Stimulated activated CD4-positive, alpha-beta T cell treated with anti-CD3 and anti-CD28 coated beads, TNF-alpha, amount 100 ng/mL, for 48 hours (primary cell): ENCODE data around the gene CCDC197.

Experiments used
- DNase-seq, 3 donors: peaks; one replicate each; pipeline ENCODE4 v3.0.0-alpha.2; 2020; ENCODE audit warnings: low read depth in 3 of 3

The CCDC197 gene

DNA sequence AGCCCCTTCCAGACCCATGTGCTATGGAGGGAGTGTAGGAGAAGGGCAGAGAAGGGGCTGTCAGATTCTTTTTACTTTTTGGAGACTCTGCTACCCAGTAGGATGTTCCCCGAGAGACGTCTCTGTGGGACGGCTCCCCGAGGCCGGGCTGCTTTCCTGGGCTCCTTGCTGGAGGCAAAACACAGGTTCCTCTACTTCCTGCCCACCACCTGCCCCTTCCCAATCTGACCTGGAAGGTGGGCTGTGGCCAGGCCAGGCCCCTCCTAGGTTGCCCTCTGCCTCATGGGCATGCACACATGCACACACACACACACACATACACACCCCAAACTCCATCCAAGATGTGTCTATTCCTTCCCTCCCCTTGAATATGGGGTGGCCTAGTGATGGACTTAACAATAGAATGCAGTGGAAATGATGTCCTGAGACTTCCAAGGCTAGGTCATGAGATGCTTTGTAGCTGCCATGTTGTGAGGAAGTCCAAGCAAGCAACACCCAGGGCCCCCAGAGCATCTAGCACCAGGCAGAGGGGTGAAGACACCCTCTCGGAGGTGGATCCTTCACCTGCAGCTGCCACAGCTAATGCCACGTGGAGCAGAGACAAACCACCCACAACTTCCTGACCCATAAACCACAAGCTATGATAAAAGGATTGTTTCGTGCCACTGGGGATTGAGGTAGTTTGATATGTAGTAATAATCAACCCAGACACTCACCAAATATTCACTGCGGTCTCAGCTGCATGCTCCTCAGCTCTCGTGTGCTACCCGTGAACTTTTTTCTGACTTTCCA lies 19.1 kb upstream of the CCDC197 start:
- DNase-seq, result peak in 2 of 3 donors; percentile 61 to 77

DNA sequence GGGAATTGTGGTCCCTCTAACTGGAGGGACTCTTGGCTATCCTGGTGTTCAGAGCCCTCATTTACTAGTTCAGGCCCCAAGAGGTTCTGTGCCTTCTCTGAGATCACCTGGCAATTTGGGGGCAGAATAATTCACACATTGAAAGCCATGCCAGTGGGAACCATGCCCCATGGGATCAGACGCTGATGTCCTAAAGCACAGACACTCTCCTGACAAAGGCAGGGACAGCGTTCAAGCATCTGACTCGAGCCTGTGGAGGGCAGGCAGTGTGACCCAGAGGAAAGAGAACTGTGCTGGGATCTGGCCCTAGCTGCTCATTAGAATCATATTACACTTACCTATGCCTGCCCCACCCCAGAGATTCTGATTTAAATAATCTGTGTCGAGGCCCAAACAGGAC lies 18.4 kb upstream of the CCDC197 start:
- no peak for DNase-seq

DNA sequence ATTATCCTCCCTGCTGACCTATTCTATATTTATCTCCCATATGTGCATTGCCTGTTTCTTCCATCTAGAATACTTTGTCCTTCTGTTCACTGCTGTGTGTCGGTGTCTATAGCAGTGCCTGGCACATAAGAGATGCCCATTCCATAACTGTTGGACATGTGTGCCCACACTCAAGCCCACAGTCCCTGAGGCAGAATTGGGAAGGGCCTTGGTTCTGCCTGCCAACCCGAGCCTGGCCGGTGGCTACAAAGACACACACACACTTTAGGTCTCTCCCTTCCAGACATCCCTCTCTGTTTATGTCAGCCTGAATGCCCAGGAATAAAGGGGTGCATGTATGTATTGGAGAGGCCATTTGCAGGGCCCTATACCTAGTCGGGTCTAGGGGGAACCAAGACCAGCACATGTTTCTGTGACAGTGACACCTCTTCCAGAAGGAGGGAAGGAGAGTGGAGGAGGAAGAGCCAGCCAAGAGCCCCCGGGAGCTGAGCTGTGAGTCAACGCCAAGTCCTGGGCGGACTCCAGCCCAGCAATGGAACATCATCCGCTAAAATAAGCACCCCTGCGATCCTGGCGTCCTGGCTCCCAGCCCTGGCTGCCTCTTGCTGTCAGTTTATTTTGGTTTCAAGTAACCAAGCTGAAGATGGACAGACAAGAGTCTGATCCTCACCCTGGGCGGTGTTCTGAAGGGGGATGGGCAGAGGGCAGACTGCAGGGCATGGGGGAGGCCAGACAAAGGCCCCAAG lies 16.5 kb upstream of the CCDC197 start:
- DNase-seq, result no peak

DNA sequence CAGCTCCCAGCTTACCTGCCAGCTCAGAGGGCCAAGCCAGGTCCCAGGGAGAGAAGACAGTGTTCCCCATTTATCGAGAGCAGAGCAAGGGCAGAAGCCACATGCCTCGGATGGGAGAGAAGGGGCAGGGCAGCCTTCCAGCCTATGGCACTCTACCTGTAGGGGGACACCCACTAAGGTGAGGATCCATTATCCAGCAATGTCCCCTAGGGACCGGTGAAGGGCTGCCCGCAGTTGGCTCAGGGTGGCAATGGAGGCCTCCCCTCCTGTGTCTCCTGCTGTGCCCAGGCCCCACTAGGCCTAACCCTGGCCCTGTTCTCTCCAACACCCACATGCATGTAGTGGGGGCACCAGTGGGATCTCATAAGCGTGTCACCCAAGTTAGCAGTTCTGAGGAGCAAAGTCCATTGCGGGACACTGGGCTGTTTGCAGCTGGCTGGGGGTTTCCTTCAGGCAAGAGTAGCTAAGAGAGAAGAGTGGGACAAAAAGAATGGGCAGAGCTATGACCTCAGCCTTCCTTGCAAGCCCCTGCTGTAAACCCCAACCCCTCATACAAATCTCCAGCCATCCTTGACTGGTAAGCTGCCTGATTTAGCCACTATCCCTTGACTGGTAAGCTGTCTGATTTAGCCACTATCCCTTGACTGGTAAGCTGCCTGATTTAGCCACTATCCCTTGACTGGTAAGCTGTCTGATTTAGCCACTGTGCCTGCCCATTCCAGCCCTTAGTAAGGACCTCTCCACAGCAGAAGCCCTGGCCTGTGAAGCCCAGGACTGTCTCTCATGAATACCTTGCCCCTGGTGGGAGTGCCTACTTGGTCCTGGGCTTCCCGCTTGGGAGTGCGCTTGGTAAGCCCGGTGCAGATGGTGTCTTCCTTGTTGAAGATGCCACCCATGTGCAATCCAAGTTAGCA lies 15.5 kb upstream of the CCDC197 start:
- DNase-seq, result no peak

DNA sequence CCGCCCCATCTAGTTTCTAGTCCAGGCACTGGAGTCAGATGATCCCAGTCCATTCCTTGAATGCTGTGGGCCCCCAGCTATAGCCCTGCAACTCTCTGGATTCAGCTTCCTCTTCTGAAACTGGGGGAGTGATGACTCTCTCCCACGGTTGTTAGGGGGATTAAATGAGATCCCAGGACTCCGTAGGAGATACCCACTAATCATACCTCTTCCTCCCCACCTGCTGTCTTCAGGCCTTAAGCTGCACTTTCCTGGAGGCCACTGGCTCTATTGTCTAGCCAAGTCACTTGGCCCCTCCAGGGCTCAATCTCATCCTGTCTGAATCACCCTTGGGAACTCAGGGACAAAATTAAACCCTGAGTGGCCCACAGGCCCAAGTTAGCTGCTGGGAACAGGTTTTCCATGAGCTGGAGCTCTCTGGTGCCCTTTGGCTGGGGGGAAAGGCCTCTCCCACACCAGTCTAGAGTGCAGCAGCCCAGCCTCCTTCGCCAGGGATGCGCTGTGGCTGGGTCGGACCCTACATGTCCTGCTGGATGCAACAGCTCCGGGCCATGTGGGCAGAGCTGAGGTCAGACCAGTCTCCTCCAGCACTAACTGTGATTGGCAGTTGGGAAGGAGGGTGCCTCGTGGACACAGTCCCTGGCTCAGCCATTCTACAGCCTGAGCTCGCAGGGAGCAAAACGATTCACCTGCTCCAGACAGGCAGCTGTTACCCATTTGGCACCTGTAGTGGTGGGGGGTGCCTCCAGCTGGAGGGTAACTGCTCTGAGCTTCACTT lies 14.7 kb upstream of the CCDC197 start:
- DNase-seq, result no peak

DNA sequence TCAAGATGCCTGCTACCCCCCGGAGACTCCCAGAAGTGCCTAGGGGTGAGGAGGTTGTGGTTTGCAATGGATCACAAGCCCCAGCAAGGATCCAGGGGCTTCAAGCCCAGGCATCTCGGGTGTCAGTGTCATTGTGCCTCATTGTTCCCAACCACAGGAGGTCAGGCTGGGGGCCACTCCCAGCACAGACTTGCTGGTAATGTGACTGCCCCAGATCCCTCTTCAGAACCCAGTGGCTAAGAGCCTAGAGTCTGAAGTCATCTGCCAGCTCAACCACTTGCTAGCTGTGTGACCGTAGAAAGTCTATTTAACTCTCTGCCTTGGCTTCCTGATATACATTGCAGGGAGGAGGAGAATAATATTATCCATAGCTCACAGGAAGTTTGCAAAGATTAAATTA lies 13.0 kb upstream of the CCDC197 start:
- no peak for DNase-seq

DNA sequence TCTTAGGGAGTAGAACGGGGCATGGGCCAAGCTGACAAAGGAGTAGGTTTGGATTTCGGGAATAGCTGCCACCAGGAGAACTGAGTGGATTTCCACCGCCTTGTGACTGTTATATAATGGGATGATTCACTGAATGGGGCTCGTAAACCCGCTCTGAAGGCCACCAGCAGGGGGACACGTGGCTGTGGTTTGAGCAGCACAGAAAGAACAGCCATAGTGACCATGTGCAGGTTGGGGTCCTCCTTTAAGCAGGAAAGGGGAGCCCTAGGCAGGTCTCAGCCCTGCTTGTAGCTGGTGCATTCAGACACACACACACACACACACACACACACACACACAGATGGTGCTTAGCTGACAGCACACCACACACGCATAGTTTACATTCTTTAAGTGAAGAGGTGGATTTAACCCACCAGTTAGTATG lies 12.1 kb upstream of the CCDC197 start:
- no peak for DNase-seq

DNA sequence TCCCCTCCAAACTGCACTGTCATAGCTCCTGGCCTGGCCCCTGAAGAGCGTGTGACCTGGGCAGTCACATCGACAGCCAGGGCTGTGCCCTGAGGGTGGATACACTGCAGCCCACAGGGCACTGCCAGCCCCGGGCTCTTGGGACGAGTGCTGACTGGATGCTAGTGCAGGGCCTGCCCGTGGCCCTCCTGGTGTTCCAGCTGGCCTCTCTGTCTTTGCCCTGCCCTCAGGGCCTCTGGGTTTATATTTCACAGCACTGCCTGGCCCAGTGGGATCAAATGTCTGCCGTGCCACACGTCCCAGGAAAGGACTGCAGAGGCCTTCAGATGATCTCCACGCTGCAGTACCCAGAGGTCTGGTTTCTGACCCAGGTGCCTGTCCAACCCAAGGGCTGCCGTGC lies 10.1 kb upstream of the CCDC197 start:
- no peak for DNase-seq

DNA sequence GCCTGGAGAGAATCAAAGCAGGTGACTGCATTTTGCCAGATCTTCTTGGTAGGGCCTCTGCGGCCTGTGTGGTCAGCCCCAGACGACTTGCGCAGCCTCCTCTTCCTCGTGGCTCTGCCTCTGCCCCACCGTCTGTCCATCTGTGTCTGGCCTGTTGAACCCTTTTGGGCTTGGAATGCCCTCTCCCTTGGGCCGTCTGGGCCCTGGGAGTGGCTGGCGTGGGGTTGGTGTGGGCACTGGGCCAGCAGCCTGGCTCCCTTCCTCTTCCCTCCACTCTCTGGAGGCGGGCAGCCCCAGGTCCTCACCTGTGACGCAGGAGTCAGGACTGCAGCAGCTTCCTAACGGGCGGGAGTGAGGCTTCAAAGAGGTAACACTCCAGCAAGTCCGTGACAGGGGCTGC lies 9.7 kb upstream of the CCDC197 start:
- DNase-seq, result no peak

DNA sequence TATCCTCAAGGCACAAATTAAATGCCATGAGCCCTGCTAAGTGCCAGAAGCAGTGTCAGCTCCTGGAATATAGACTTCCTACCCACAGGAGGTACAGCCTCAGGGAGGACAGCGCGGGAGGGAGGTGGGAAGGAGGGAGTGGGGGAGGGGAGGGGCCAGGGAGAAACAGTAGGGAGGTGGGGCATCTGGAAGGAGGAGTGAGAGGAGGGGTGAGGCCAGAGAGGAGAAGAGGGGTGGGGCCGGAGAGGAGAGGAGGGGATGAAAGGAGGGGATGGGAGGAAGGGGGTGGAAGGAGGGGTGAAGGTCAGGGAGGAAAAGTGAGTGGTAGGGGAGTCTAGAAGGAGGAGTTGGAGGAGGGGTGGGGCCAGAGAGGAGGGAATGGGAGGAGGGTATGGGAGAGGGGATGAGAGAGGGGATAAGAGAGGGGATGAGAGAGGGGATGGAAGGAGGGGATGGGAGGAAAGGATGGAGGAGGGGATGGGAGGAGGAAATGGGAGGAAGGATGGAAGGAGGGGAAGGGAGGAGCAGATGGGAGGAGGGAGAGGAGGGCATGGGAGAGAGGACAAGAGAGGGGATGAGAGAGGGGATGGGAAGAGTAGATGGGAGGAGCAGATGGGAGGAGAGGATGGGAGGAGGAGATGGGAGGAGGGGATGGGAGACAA lies 9.2 kb upstream of the CCDC197 start:
- no peak for DNase-seq

DNA sequence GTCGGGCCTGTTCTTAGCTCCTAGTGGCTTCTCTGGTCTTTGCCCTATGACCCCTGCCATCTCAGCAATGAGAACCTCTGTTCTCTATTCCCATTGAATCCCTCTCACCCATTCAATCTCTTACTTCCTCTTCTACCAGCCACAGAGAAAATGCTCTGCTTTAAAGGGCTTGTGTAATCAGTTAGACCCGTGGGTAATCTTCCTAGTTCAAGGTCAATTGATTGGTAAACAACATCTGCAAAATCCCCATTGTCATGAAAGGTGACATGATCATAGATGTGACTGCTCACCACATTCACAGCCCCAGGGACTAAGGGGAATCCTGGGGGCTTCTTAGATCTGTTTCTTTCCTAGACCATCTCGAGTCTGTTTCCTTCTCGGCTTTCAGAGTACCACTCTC lies 7.2 kb upstream of the CCDC197 start:
- DNase-seq, result no peak

DNA sequence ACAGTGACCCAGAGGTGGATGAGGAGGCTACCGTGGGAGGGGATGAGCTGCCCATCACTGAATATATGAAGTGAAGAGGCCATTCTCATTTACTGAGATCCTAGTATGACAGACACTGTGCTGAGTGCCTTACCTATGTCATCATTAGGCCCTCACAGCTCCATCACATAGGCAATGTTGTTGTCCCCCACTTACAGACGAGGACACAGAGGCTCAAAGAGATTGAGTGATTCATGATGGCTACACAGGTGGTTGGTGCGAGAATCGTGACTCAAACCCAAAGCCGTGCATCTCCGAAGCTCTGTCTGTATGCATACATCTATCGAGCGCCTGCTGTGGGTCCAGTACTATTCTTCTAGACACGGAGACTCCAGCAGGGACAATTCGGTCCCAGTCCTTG lies 5.9 kb upstream of the CCDC197 start:
- no peak for DNase-seq

DNA sequence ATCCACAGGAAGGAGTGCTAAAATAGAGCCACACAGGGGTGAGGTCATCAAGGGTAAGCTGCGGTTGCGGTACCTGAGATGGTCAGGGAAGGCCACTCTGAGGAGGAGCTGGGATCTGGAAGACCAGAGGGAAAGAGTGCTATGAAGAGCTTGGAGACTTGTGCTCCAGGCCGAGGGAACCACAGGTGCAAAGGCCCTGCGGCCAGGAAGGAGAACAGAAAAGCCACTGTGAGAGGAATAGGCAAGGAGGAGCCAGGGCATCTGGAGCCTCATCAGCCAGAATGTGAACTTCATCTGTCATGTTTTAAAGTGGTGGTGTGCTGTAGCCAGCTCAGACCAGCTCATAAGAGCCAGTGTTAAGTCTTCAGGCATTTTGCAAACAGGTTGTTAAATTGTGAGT lies 5.5 kb upstream of the CCDC197 start:
- no peak for DNase-seq

DNA sequence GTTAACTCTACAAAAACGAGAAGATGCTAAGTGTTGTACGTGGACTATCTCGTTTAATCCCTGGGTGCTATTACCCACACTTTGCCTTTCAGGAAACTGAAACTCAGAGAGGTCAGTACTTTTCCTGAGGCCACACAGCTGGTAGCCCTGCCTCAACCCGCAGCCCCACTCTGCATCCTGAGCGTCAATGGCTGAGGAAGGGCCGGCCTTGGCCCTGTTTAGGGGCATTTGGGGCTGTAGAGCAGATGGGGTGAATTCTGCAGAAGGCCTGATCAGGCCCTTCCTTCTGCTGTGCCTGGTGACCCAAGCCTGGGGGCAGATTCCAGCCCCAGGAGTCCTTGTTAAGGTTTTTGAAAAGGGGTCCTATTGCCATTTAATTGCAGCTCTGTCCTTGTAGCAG lies 3.7 kb upstream of the CCDC197 start:
- DNase-seq, result no peak

DNA sequence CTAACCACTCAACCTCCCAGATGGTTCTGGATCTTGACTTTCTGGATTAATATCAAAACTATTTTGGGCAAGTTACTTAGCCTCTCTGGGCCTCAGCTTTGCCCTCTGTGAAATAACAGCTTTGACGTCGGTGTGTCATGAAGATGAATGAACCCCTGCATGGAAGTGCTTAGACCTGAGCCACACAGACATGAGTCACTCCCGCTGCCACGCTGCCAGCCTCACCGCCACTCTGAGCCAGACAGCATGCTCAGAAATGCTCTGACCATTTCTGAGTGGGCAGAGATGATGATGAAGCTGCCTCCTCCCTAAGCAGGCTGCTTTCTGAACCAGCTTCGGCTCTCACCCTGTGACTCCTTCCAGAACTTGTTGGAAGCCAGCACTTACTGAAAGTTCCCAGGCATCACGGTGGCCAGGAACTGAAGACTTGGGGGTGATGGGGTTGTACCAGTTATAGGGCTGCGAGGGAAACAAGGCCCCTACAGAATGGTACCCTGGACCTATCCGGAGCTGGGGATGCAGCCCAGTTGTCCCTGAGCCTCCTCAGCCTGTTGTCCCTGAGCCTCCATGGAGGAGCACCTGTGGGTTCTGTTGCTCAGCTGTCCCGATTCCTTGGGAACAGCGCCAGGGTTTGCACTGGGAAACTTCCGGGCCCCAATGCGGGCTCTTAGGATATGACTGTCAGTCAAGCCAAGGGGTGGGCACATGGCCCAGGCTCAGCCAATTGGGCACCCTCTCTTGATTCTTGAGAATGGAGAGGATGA lies 2.0 kb upstream of the CCDC197 start:
- DNase-seq, result peak; percentile 48 to 72 (median 54)

DNA sequence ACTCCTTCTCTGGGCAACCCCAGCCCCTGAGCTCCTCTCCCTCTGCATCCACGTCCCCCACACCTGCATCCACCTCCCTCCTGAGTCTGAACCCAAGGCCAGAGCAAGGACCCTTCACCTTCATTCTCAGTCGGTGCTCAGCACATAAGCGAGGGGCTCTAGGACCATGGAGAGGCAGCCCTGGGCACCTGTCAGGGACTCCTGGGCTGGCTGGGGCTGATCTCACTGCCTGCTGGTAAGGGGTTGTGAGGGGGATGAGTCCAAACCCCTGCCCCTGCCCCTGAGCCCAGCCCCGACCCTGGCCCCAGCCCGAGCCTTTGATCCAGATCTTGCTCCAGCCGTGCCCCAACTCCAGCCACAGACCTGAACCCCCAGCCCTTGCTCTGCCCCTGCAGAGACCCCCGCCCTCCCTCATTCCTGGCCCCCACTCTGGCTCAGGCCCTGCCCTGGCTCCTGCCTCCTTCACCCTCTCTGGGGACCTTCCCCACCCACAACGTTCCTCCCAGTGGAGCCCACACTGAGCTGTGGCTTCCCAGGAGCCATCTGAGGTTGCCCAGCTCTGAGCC lies 888 bp upstream of the CCDC197 start:
- DNase-seq, result no peak

DNA sequence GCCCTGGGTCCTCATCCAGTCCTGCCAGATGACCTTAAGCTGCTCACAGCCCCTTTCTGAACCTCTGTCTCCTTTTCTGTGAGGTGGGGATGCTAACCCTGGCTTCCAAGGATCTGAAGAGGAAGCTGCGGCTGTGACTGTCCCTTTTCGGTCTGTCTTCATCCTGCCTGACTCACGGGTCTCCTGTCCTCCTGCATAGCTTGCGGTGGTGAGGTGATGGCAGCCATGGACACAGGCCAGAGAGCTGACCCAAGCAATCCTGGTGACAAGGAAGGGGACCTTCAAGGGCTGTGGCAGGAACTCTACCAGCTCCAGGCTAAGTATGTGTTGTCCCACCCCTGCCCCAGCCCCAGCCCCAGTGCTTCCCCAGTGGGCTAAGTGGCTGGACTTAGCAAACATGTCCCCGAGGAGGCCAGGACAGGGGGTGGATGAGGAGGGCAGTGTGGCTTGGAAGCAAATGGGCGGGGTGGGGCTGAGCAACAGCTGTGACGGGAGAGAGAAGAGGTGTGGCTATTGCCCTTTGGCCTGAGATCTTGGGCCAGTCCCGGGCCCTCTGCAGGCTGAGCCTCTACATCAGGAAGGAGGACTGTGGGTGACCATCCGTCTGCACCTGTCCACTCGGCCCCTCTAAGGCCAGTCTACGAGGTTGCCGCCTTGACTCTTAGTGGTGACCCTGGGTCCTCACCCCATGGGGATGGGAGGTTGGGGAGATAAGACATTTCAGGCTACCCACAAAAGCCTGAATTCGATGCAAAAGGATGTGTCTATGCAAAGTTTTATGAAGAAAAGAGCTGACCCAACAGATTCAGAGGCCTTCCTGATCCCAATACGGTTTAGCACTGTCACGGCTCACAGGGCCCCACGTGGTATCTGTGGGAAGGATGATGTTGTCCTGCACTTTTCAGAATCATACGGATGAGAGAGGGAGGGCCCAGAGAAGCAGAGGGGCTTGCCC lies 1.1 kb downstream of the CCDC197 start:
- no peak for DNase-seq

DNA sequence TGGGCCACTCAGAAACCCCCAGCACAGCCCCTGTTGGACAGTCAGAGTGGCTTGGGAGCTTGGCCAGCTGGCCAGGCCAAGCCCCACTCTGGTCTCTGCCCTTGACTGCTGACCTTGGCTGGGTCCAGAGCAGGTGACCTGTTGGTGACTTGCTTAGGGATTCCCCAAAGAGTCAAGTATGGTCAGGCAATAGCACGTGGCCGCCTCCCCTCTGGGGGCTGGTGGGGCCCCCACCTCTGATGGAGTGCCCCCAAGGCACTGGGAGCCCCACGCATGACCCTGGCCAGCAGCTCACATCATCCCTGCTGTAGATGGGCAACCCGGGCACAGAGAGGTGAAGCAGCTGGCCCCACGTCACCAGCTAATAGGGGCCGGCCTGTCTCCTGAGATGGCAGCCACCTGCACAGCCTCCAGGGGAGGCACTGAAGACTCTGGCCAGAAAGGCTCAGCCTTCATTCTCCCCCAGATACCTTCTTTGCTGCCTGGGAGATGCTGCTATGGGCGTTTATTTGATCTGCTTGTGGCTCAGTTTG lies 1.8 kb downstream of the CCDC197 start:
- no peak for DNase-seq
